Measurements from ENCODE around the gene ANK3.

ANK3 gene

GRCh38 chr10:60368875-60369546 is 20.7 kb downstream of the ANK3 start:
- Mint-ChIP-seq H3K4me1 (peaks cover 13% of the 10 kb centered on the region), H3K27ac (peak overlapping the region in 1 of 3 experiments; percentile 11), H3K4me3 (no peak overlapping the region), H3K27me3 (ENCODE audit: low read depth) (no peaks in the 10 kb centered on the region), H3K9me3 (no peaks in the 10 kb centered on the region), H3K36me3 (ENCODE audit: low read depth) (no peaks in the 10 kb centered on the region)
- no peak for TF ChIP-seq CTCF (IDR thresholded peaks at IDR 0.05; ENCODE audit: unreplicated experiment in 3 of 3)

- Mint-ChIP-seq H3K4me1 (peaks cover 13% of the 10 kb centered on the region), H3K9me3 (no peaks in the 10 kb centered on the region), H3K4me3 (no peak overlapping the region), H3K27ac (peak overlapping the region in 1 of 3 experiments; percentile 42), H3K36me3 (ENCODE audit: low read depth) (no peaks in the 10 kb centered on the region), H3K27me3 (ENCODE audit: low read depth) (no peaks in the 10 kb centered on the region)
- no peak for TF ChIP-seq CTCF (IDR thresholded peaks at IDR 0.05; ENCODE audit: unreplicated experiment in 3 of 3)
These were observed 21.8 kb downstream of the ANK3 start for GRCh38 chr10:60367901-60368300.

GRCh38 chr10:60367431-60367830 is 22.2 kb downstream of the ANK3 start:
- H3K4me3 Mint-ChIP-seq, result no peak overlapping the region
- no peaks in the 10 kb centered on the region for H3K36me3 Mint-ChIP-seq (ENCODE audit: low read depth)
- H3K27ac Mint-ChIP-seq, result peak overlapping the region in 1 of 3 experiments; percentile 31
- no peak for TF ChIP-seq CTCF (IDR thresholded peaks at IDR 0.05; ENCODE audit: unreplicated experiment in 3 of 3)
- H3K27me3 Mint-ChIP-seq (ENCODE audit: low read depth), result no peaks in the 10 kb centered on the region
- H3K4me1 Mint-ChIP-seq, result peaks cover 13% of the 10 kb centered on the region
- no peaks in the 10 kb centered on the region for H3K9me3 Mint-ChIP-seq

- Mint-ChIP-seq H3K4me1 (peaks cover 13% of the 10 kb centered on the region), H3K4me3 (no peak overlapping the region), H3K9me3 (no peaks in the 10 kb centered on the region), H3K27ac (peak overlapping the region in 1 of 3 experiments; percentile 31), H3K27me3 (ENCODE audit: low read depth) (no peaks in the 10 kb centered on the region), H3K36me3 (ENCODE audit: low read depth) (no peaks in the 10 kb centered on the region)
- no peak for TF ChIP-seq CTCF (IDR thresholded peaks at IDR 0.05; ENCODE audit: unreplicated experiment in 3 of 3)
These were observed 22.7 kb downstream of the ANK3 start for GRCh38 chr10:60367024-60367423.

GRCh38 chr10:60363187-60363586 is 26.5 kb downstream of the ANK3 start:
- H3K4me3 Mint-ChIP-seq, result no peak overlapping the region
- no peaks in the 10 kb centered on the region for H3K27me3 Mint-ChIP-seq (ENCODE audit: low read depth)
- no peak overlapping the region for H3K27ac Mint-ChIP-seq
- no peaks in the 10 kb centered on the region for H3K36me3 Mint-ChIP-seq (ENCODE audit: low read depth)
- H3K4me1 Mint-ChIP-seq, result peaks cover 13% of the 10 kb centered on the region
- TF ChIP-seq CTCF (IDR thresholded peaks at IDR 0.05; ENCODE audit: unreplicated experiment in 3 of 3), result no peak
- no peaks in the 10 kb centered on the region for H3K9me3 Mint-ChIP-seq

GRCh38 chr10:60362461-60362860 is 27.2 kb downstream of the ANK3 start:
- Mint-ChIP-seq H3K9me3 (no peaks in the 10 kb centered on the region), H3K36me3 (ENCODE audit: low read depth) (no peaks in the 10 kb centered on the region), H3K4me3 (no peak overlapping the region), H3K27me3 (ENCODE audit: low read depth) (no peaks in the 10 kb centered on the region), H3K4me1 (peaks cover 8% of the 10 kb centered on the region), H3K27ac (no peak overlapping the region)
- TF ChIP-seq CTCF (IDR thresholded peaks at IDR 0.05; ENCODE audit: unreplicated experiment in 3 of 3), result no peak

Measured in nephron (organoid).